Bladder microvascular endothelial cell (primary cell): ENCODE data around the gene DTNB. TPM values are rescaled to one million over a fixed set of nuclear protein-coding genes. Genes with fewer than 3 reads are reported as not detected.

Experiments
- total RNA-seq: library from RNA; depleted of rRNA; stranded (reverse); fragments of >200 nt; gene quantifications from 2 replicates; pipeline ENCODE4 v1.2.3, GENCODE V29; 2014

Gene DTNB
- 4.2 and 7.4 TPM in 2 replicates for total RNA-seq

DNA sequence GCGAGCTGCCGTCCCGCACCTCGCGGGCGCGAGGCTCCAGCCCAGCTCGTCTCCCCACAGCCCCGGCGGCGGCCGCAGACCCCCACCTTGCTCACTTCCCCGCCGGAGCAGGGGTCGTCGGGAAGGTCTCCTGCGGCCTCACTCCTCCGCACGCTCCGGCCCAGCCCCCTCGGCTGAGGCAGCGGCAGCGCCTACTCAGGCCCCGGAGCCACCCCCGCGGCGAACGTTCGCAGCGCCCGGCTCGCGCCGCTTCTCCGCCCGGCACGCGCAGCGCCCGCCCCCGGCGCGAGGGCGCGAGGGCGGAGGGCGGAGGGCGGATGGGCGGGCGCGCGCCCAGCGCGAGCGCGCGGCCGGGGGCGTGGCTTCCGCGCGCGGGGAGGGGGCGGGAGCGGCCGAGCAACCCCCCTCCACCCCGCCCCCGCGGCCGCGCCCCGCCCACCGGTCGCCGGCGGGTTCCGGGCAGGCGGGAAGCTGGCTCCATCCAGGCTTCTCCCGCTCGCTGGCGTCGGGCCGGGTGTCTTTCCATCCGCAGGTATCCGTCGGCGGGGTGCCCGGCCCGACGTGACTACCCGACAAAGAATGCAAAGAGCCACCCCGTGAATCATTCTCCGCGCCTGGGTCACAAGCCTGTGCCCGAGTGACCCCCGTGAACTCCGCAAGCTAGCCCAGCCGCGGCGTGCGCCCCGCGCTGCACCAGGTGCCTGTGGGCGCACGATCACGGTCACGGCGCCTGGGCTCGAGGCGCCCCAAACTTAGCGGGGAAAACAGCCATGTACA lies at the start of gene DTNB:
Gene DTNB (minus strand): TSS at position 278 of the 777 bp plus-strand sequence. CDS start 20,917 bp downstream, outside the sequence.

DNA sequence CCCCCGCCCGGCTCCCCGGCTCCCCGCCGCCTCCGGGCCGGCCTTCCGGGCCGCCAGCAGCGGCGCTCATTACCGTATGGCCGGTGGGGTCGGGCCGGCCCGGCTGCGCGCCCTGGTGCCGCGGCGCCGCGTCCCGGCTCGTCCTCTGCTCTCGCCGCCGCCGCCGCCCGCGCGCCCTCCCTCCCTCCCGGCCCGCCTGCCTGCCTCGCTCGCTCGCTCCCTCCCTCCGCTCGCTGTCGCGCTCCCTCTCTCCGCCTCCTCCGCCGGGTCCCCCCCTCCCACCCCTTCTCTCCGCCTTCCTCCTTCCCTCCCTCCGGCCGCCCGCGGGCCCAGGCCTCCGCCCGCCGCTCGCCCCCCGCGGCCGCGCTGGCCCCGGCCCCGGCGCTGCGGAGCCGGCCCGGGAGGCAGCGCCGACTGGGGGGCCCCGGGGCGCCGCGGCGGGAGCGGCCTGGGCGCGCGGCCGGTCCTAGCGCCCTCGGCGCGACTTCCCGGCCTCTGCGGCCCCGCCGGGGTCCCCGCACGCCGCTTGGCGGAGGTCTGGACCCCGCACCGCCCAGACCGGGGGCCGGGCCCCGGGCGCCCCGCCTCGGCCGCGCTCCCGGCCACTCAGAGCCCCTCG lies 331.5 kb downstream of the DTNB start, which contains the start of gene DNMT3A:
Gene DNMT3A (minus strand): TSS at position 173 of the 619 bp plus-strand sequence. CDS start 27,941 bp downstream, outside the sequence.

Other genes with a start within 250 kb of the DTNB start
- 3.4 and 15.5 TPM in 2 replicates for gene ASXL2, start 204.9 kb upstream of the DTNB start, total RNA-seq